HG02884 (cell line): ENCODE data around the gene FGGY.
"Not testable (repeated sequence)": the region's sequence is repeated elsewhere in the genome, so short reads cannot be mapped to it uniquely, and the experiment has no call there.

Source experiments
- ATAC-seq: cut with Tn5 transposase; IDR thresholded peaks from one replicate; pipeline ENCODE4 v1.9.1; 2021; ENCODE audit warnings: mild to moderate bottlenecking, moderate library complexity; ENCODE audit not compliant: unreplicated experiment

FGGY gene

DNA sequence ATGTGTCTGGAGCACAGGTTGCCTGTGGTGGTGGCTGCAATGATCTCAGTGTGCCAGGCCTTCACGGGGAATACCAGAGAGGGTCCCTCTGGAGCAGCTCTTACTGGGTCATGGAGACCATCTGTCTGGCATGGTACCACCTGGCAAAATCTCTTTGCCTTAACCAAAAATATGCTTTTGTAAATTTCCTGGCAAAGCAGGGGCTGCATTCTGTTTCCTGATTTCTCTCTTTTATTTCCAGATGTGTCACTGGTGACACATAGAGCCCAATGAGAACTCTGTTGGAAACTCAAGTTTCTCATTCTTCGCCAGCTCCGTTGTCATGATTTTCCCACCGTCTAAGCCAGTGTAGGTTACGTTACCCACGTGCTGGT, 136.5 kb downstream of the FGGY start:
- ATAC-seq: no peak

DNA sequence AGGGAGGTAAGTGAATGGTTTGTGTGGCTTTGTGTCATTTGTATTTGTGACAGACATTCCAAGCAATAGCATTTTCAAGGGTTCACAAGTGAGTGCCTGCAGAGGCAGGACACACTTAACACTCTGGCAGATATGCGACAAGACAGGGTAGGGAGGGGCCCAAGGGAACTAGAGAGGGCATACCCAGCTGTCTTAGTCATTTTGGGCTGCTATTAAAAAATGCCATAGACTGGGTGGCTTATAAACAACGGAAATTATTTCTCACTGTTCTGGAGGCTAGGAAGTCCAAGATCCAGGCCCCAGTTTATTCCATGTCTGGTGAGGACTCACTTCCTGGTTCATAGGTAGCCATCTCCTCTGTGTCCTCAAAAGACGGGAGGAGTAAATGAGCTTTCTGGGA, 137.4 kb downstream of the FGGY start:
- ATAC-seq: no peak

DNA sequence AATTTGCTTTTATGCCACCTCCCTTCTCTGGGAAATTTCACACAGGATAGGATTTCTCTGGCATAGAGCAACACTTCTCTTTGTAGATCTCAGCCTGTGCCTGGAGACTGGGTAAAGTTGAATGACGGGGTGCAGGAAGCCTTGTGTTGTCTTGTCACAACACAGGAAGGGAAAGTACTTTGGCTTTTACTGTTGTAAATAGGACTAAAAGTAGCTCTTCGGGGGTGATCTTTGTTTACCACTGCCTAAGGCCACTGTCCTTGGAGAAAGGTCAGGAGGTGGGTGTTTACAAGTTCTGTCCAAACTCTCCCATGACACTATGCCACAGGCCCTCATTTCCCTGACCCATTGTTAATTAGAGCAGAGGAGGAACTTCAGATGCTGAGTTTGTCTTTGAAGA, 139.7 kb downstream of the FGGY start:
- no peak for ATAC-seq

DNA sequence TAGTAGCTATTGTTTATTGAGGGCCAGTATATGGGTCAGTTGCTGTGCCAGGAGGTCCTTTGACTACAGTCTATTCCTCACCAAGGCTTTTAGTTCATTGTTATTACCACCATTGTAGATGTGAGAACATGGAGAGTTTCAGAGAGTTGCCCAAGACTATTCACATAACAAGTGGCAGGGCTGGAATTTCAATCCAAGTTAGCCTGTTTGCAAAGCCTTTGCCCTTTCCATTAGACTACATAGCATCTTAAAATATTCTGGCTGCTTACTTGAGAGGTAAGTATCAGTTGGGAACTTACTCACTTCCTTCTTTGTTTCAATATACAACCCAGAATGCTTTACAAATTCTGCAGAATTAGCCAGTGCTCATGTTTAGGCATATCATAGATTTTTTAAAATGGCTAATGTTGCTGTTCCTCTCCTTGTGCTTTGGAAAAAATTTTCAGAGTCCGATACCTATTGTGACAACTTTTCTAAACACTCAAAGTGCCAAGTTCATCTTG, 141.2 kb downstream of the FGGY start:
- no peak for ATAC-seq

DNA sequence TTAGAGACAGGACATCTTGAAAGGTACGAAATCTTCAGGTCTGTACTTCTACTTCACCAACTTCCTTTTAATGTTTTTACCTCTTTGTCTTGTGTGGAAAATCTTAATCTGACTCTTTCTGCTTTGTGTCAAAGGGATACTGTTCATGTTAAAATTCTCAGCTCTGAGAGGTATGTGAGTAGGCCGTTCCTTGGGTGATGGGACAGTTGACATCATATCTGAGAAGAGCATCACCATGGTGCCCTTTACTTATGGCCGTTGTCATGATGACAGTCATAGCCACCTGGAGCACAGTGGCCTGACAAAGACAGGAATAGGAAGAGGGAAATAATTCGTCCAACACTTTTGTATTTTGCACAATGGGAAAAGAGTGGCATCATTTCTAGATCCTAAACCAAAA, 145.6 kb downstream of the FGGY start:
- no peak for ATAC-seq

DNA sequence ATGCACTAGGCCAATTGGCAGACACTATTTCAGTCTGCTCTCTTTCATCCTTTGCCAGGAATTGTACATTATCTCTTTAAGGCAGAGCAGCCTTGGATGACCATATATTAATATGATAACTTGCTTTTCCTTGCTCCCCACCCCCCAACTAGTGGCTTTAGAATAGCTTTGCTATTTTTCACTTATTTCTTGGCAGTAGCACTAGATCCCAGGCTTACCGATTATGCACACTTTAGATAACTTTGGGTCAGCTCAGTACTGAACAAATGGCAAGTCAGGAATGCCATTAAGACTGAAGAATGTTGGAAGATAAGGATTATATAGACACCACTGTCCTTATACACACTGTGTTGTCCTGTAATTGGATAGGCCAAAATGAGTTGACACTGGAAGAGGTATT, 146.4 kb downstream of the FGGY start:
- no peak for ATAC-seq

DNA sequence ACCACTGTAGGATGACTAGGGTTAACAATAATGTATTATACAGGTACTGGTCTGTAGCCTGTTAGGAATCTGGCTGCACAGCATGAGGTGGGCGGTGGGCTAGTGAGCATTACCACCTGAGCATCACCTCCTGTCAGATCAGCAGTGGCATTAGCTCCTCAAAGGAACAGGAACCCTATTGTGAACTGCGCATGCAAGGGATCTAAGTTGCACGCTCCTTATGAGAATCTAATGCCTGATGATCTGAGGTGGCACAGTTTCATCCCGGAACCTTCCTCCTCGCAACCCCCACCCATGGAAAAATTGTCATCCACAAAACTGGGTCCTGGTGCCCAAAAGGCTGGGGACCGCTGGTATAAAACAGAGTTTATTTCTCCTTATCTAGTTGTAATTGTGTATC, 147.6 kb downstream of the FGGY start:
- ATAC-seq: no peak

DNA sequence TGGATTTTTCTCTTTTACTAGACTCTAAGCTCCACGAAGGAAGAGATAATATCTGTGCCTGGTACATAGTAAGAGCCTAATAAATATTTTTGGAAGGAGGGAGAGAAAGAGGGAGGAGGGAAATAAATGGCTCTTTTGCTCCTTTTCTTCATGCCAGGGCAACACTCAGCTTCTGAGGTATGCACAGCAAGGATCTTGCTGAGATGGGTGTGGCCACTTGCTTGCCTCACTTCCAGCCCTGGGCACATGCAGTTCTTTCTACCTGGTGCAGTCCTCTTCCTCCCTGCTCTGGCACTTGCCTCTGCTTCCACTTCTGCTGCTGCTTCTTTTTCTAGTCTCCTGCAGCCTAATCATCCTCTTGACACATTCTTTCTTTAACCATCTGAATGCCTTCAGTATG, 148.1 kb downstream of the FGGY start:
- ATAC-seq: no peak

DNA sequence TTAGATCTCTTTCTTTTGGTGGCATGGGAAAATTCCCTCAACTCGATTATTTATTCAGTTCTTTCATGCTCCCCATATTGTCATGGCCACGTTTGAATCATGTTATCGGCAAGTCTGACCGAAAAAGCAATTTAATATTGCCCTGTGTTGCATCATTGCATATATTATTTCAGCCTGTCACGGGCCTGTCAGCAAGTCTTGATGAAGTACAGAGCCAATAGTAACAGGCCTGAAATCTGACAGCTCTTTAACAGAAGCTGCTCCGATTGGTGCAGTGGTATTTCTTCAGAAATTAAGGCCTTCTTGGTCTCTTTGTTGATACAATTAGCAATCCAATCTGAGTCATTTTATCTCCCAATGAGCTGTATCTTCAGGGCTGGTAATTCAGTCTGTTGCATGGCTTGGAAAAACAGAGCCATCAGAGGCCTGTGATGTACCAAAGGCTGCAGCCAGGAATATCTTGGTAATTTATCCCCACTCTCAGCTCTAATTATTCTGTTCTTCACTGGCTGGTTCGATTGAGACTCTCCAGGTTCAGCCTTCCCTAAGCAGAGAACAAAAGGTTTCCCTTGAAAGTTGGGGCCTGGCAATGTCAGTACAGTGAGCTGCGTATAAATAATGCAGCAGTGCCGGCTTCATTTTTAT, 149.5 kb downstream of the FGGY start:
- no peak for ATAC-seq

DNA sequence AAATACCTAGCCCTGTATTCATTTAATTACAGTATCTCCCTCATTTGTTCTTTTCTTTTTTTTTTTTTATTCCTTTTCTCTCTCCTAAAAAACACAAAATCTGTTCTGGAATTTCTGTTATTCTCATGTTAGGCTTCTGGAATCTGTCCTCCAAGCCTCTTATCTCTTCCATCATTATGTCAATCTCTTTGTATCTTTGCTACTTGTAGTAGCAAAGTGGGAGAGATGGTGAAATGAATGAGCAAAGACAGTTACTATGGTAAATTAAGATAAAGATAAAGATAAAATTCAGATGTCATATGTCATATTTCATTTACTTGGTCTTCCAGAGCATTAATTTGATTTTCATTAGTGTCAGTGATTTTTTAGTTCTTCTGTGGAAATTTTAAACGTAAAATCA, 155.1 kb downstream of the FGGY start:
- no peak for ATAC-seq

DNA sequence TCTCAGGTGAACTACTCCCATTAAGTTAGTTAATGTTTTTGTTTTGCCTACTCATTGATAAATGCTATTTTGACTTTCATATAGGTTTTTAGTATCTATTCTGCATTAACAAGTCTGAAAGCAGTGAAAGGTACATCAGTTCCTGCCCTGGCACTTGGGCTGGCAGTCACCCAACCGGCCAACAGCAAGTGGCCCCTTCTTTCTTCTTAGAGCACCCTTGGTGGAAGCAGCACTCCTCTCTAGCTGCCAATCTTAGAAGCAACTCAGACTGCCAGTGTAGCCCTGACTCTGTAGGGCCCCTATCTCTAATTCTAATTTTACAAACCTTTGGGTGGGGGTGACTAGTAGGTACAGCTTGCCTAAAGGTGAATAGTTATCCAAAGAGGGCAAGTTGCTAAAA, 155.7 kb downstream of the FGGY start:
- ATAC-seq: no peak

DNA sequence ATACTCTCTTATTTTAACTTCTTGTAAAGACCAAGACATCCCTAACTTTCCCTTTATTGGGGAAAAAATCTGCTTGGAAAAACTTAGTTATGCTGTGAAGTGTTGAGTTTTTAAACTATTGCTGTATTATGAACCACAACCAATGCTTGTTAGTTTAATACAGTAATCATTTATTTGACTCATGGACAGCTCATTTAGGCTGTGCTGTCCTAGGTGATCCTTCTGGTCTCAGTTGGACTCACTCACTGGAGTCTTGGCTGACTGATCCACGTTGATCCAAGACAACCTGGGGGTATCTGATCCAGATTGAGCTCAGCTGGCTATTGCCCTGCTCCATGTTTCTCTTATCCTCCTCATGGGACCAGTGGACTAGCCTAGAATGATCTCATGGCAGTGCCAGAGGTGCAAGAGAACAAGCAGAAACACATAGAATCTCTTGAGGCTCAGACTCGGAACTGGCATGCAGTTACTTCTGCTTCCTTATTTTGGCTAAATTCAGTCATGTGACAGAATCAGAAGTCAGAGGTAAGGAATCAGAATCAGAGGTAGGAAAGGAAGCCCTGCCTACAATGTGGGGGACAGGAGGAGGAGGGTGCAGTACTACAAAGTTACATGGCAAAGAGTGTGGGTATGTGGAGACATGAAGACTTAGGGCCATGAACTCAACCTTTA, 156.5 kb downstream of the FGGY start:
- no peak for ATAC-seq

DNA sequence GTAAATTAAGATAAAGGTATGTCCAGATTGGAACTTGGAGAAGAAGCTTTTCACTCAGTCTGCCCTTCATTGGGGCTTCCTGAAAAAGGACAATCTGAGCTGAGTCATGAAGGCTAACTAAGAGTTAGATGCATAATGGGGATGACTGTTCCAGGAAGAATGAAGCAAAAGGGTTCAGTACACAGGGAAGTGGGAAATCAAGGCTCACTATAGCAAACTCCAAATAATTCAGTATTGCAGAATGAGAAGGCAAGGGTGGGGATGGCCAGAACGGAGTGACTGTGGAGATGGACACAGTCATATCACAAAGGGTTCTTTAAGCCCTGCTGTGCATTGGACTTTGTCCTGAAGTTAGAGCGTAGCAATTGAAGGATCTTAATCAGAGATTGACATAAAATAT, 158.3 kb downstream of the FGGY start:
- no peak for ATAC-seq

DNA sequence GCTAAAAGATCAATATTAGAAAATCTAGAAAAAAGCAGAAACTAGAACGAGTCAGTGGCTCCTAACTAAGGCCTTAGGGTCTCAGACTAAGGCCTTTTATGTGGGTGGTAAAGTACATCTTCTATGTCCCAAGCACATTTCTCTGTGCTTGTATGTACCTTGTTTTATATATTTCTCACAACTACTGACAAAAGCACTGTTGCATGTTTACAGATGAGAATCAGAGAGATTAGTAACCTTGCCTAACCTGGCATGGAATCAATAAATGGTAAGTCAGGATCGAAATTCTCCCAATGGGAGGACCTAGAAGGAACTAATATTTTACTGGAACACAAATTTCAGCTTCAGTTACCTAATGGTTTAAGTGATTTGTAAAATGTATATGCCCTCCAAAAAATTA, 160.9 kb downstream of the FGGY start:
- ATAC-seq: no peak

DNA sequence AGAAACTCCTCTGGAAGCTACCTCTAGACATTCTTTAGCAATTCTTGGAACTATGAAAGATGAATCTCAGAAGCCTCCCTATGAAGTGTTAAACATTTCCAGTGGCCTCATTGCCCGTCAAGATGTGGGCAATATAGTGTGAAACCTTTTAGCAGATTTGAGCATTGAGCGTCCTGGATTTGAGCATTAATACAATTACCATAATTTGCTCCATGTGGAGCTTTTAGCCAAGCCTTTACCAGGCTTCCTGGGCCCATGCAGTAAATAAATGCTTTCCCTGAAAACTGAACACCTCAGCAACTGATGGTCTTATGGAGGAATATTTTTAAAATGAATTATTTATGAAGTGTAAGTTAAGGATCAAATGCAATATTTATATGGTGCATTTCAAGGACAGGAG, 162.0 kb downstream of the FGGY start:
- ATAC-seq: no peak

DNA sequence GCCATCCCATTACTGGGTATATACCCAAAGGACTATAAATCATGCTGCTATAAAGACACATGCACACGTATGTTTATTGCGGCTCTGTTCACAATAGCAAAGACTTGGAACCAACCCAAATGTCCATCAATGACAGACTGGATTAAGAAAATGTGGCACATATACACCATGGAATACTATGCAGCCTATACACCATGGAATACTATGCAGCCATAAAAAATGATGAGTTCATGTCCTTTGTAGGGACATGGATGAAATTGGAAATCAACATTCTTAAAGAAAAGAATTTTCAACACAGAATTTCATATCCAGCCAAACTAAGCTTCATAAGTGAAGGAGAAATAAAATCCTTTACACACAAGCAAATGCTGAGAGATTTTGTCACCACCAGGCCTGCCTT, 166.0 kb downstream of the FGGY start:
- ATAC-seq: not testable (repeated sequence)

DNA sequence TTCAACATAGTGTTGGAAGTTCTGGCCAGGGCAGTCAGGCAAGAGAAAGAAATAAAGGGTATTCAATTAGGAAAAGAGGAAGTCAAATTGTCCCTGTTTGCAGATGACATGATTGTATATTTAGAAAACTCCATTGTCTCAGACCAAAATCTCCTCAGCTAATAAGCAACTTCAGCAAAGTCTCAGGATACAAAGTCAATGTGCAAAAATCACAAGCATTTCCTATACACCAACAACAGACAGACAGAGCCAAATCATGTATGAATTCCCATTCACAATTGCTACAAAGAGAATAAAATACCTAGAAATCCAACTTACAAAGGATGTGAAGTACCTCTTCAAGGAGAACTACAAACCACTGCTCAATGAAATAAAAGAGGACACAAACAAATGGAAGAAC, 168.6 kb downstream of the FGGY start:
- ATAC-seq: not testable (repeated sequence)

DNA sequence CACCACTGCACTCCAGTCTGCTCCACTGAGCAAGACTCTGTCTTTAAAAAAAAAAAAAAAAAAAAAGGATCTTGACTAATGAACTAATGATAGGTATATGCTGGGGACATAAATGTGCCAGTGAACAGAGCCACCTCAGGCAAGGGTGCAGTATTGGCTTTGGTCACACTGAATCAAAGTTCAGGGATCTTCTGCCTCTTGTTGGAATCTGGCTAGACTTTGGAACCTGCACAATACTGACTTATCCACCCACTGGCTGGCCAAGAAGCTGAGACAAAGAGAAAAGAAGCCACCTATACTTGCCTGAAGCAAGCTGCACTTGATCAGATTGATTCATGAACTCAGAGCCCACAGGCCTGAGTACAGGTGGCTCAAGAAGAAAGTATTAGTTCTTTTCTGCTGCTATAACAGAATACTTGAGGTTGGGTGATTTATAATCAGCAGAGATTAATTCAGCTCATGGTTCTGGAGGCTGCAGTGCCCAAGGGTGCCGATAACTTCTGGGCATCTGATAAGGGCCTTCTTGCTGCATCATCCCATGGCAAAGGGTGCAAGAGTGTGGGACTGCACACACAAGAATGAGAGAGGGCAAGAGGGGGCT, 172.0 kb downstream of the FGGY start:
- no peak for ATAC-seq

DNA sequence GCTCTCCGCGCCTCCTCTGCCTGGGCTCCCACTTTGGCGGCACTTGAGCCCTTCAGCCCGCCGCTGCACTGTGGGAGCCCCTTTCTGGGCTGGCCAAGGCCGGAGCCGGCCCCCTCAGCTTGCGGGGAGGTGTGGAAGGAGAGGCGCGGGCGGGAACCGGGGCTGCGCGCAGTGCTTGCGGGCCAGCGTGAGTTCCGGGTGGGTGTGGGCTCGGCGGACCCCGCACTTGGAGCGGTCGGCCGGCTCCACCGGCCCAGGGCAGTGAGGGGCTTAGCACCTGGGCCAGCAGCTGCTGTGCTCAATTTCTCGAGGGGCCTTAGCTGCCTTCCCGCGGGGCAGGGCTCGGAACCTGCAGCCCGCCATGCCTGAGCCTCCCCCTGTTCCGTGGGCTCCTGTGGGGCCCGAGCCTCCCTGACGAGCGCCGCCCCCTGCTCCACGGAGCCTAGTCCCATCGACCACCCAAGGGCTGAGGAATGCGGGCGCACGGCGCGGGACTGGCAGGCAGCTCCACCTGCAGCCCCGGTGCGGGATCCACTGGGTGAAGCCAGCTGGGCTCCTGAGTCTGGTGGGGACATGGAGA, 175.2 kb downstream of the FGGY start:
- not testable (repeated sequence) for ATAC-seq

DNA sequence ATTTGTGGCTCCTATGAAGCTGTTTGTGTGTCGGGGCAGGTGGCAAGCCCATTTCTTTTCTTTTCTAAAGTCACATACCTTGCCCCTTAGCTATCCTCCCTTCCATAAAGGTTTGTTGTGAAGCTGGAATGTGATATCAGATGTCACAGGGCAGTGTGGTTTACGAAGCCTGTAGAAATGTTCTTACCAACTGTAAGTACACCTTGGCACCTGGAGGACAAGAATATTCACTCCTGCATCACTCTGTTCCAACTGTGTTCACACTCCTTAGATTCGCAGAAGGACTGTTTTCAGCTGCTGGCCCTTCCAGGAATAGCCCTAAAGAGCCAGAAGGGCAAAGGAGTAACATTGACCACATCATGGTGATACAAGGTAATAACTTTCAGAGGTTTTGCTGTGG, 176.9 kb downstream of the FGGY start:
- ATAC-seq: no peak

DNA sequence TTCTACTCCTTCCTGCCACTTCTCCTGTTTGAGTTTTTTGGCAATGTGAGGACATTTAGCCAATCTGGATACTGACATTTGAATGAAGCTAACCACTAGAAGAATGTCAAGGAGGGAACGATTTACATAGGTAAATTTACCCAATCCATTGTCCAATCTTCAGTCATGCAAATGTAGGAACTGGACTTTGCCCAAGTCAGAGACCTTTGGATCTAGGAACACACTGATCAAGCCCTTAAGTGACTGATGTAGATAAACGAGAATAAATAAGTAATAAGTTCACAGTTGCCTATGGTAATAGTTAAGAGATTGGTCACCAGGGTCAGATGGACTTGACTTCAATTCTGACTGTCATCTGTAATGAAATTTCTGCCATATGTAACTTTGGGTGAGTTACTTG, 177.6 kb downstream of the FGGY start:
- no peak for ATAC-seq

DNA sequence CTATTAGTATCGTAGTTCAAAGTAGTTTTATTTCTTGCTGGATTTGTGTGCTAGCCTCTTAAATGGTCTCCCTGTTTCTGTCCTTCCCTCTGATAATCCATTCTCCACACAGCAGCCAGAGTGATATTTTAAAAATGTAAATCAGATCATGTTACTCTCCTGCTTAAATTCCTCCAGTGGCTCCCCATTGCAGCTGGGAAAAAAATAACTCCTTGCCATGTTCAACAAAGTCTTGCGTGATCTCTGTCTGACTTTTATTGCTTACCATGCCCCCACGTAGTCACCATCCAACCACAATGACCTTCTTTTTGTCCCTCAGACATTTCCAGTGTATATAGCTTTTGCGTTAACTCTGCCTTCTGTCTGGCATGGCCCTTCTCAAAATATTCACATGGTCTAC, 178.8 kb downstream of the FGGY start:
- ATAC-seq: no peak
